HG03521 (cell line): Measurements from ENCODE around the gene TEFM.
A peak's percentile ranks its signal among the peaks of the same experiment; 100 is the strongest.
"Not testable (repeated sequence)": the region's sequence is repeated elsewhere in the genome, so short reads cannot be mapped to it uniquely, and the experiment has no call there.

Experiments
- ATAC-seq: cut with Tn5 transposase; IDR thresholded peaks from one replicate; pipeline ENCODE4 v1.9.1; 2021; ENCODE audit warnings: mild to moderate bottlenecking, moderate library complexity; ENCODE audit not compliant: unreplicated experiment

TEFM gene

DNA sequence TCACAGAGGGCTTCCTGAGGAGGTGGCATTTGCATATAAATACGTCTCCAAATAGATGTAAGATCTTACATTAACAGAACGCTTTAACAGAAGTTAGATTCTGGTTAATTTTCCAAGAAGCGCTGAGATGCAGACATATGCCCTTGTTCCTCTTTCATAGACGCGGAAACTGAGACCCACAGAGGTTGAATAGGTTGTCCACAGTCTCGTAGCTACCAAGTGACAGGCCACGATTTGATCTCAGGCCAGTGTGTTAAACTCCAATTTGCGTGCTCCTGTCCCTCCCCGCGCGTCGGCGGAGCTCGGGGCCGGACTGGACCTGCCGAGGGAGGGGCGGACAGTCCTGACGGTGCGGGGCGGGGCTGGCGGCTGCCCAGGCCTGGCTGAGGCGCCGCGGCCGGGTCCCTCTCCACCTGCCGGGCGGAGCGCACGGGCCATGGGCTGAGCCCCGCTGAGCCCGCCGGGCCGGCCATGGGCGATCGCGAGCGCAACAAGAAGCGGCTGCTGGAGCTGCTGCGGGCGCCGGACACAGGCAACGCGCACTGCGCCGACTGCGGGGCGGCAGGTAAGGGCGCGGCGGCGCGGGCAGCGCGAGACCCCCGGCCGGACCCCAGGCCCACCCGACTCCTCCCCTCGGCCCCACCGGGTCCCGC lies 15.6 kb upstream of the TEFM start, which contains the start of gene ADAP2:
Gene ADAP2, plus strand, starts transcription at position 402 of the 653 bp plus-strand sequence. Its CDS starts 70 bp downstream, at position 472.
- no peak for ATAC-seq

DNA sequence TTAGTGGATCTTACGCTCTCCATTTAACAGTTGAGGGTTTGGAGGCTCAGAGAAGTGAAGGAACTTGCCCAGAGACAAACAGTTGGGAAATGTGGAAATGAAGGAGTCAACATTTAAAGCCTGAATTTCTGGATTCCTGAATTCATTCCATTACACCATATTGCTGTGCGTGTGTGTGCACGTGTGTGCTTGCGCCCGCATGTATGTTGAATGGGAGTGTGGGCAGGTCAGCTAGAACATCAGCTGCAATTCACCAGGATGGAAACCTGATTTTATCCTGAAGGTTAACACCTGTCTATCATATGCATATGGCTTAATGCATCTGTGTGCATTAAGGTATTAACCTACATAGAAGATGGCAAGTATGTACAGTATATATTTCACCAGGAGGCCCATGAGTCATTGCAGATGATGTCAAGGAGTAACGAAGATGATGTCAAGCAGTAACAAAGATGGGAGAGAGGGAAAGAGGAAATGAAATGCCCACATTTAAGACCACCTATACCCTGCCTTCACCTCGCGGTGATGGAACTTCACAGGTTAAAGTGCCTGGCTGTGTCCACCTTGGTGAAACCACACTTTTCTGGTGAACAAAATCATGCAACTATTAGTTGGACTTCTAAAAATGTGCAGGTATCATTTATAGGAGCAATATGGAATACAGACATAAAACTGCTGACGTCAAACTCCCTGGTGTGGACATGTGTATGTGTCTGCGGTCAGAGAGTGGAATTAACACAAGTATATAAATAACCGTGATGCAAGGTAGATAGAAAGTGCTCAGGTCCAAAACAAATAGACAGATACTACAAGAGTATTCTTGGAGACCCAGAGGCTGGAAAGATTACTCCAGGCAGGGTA lies 14.9 kb upstream of the TEFM start:
- no peak for ATAC-seq

DNA sequence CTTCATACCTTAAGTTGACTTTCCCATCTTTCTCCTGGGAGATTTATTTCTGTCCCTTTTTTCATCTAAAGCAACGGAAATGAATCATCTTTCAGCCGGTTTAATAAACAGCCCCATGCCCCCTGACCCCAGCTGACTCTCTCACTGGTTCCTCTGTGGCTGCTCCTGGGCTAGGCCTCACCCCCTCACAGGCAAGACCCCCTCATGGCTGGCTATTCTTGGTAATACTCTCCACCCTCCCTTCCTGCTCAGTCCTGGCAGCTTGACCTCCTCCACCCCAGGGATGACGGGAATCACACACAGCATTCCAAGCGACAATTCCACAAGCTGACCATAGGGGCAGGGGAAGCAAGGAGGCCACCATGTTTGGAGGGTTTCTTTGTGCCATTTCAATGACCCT lies 14.2 kb upstream of the TEFM start:
- ATAC-seq = no peak

- no peak for ATAC-seq
Measured at GRCh38 chr17:30917050-30917449, 11.0 kb upstream of the TEFM start.

DNA sequence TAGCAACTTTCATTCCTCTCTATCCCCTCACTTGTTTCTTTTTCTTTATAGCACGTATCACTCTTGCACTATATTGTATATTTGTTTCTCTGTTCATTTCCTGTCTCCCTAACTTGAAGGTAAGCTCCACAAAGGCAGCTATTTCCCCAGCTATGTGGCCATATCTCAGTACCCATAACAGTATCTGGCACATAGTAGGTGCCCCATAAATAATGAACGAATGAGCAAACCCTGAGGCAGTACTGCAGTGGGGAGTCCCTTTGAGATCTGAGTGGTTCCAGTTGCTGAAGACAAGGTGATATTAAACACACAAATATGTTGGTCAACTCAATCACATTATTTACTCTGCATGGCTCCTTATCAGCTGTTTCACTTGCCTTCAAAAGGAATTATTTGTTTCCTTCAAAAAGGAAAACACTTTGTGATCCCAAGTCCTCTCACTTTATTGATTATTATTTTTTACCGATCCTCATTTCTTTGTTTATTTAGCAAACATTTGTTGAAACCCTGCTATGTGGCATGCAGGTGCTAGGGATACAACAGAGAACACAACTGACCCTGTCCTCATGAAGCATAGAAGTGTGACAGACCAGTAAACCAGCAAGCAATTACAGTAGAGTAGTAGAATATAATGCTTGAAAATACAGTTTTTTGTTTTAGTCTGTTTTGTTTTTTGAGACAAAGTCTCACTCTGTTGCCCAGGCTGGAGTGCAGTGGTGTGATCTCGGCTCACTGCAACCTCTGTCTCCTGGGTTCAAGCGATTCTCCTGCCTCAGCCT lies 10.0 kb upstream of the TEFM start:
- no peak for ATAC-seq

DNA sequence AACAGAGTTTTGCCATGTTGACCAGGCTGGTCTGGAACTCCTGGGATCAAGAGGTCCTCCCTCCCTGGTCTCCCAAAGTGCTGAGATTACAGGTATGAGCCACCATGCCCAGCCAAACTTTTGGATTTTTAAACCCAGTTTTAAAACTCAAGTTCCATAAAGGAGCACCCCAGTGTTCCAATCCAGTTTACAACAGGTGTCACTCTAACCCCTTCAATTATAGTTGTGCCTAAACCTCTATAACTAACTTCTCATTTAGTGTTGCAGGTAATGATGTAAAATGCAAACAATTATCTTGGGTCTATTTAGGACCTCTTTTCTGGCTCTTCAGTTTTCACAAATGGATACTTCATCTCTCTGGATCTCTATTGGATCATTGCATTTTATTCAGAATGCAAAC lies 7.9 kb upstream of the TEFM start:
- ATAC-seq = no peak

DNA sequence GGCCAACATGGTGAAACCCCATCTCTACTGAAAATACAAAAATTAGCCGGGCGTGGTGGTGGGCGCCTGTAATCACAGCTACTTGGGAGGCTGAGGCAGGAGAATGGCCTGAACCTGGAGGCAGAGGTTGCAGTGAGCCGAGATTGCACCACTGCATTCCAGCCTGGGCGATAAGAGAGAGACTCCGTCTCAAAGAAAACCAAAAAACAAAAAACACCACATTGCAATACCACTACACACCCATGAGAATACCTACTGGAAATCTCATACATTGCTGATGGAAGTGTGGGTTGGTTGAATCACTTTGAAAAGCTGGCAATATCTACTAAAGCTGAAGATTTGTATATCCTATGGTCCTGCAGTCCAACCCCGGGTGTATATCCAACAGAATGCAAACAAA lies 4.1 kb upstream of the TEFM start:
- not testable (repeated sequence) for ATAC-seq

DNA sequence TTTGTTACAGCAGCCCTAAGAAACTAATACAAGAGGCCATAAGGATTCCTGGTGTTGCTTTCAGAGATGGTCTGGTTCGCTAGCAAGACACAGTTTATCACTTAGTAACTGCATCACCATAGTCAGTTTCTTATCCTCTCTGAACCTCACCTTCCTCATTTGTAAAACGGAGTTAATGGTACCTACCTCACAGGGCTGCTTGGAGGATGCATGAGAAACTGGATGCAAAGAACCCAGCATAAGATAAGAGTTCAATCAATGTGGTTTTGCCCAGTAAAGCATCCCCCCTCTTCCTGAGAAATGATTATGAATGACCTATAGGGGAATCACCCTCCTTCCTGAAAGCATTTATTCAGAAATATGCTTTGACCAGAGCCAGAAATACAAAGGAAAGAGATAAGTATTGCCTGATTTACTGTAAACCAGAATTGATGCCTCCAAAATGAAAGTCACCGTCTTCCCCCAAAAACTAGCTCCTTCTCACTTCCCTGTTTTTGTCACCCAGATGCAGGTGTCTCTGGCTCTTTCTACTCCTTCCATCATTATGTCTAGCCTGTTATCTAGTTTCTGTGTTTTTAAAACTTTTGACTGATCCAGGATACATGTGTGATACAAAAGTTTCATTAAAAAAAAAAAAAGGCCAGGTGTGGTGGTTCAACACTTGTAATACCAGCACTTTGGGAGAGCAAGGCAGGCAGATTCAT lies 2.8 kb upstream of the TEFM start:
- no peak for ATAC-seq

GRCh38 chr17:30905742-30906100 lies 317 bp downstream of the TEFM start:
- peak; percentile 23 for ATAC-seq

DNA sequence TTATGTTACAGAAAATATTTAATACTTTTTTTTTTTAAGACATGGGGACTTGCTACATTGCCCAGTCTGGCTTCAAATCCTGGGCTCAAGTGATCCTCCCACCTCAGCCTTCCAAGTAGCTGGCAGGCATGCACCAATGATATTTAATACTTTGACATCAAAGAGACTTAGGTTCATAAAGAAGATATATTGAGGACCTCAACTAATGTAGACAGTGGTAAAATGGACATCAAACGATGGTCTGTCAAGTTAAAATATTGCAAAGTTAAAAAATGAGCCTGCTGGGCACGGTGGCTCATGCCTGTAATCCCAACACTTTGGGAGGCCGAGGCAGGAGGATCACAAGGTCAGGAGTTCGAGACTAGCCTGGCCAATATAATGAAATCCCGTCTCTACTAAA lies 8.7 kb downstream of the TEFM start:
- ATAC-seq = no peak

DNA sequence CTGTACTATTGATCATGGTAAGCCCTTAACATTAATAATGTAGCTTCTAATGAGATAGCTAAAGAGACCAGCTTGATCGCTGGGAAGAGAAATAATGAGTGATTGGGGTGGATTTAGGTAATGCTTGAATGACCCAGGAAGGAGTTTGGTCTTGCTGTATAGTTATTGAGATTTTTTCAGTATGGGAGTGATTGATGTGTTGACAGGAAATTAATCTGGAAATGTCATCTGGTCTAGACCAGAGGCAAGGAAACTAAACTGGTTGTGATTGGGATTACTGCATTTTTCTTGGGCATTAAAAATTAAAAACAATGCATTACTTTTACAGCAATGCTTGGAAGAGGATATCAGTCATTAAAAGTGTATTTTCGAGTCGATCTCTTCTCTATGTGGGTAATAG lies 11.8 kb downstream of the TEFM start:
- ATAC-seq = no peak

DNA sequence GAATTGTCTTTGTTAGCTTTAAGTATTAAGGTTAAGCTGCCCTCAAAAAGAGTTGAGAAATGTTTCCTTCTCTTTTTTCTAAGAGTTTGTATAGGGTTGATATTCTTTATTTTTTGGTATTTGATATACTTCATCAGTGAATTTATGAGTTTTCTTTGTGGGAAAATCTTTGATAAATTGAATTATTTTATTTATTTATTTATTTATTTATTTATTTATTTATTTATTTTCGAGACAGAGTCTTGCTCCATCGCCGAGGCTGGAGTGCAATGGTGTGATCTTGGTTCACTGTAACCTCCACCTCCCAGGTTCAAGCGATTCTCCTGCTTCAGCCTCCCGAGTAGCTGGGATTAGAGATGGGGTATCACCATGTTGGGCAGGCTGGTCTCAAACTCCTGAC lies 19.9 kb downstream of the TEFM start:
- no peak for ATAC-seq

DNA sequence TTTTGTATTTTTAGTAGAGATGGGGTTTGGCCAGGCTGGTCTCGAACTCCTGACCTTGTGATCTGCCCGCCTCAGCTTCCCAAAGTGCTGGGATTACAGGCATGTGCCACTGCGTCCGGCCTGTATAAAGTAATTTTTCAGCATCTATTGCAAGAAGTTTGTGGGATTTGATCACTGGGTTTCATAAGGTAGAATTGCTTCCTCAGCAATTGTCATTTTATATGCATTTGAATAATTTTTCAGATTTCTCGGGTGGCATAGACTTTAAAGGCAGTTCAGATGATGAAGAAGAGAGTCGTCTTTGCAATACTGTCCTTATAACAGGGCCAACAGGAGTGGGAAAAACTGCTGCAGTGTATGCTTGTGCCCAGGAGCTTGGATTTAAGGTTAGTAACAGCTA lies 37.0 kb downstream of the TEFM start:
- ATAC-seq = no peak

DNA sequence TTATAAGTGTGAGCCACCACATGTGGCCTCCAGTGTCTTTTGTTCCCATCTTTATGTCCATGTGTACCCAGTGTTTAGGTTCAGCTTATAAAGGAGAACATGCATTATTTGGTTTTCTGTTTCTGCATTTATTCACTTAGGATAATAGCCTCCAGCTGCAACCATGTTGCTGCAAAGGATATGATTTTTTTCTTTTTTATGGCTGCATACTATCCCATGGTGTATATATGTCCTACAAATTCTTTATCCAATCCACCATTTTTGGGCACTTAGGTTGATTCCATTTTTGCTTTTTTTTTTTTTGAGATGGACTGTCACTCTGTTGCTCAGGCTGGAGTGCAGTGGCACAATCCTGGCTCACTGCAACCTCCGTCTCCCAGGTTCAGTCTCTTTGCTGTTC lies 41.4 kb downstream of the TEFM start:
- no peak for ATAC-seq

GRCh38 chr17:30858556-30859250 lies 47.3 kb downstream of the TEFM start:
- no peak for ATAC-seq

- no peak for ATAC-seq
Measured at GRCh38 chr17:30854146-30854545, 51.9 kb downstream of the TEFM start.
